GM21825 (cell line): Measurements from ENCODE around the gene CACNA1F.
"Not testable (repeated sequence)": the region's sequence is repeated elsewhere in the genome, so short reads cannot be mapped to it uniquely, and the experiment has no call there.

Source experiments
- ATAC-seq: cut with Tn5 transposase; IDR thresholded peaks from one replicate; pipeline ENCODE4 v1.9.1; 2021; ENCODE audit warnings: mild to moderate bottlenecking, moderate library complexity; ENCODE audit not compliant: unreplicated experiment

The CACNA1F gene

DNA sequence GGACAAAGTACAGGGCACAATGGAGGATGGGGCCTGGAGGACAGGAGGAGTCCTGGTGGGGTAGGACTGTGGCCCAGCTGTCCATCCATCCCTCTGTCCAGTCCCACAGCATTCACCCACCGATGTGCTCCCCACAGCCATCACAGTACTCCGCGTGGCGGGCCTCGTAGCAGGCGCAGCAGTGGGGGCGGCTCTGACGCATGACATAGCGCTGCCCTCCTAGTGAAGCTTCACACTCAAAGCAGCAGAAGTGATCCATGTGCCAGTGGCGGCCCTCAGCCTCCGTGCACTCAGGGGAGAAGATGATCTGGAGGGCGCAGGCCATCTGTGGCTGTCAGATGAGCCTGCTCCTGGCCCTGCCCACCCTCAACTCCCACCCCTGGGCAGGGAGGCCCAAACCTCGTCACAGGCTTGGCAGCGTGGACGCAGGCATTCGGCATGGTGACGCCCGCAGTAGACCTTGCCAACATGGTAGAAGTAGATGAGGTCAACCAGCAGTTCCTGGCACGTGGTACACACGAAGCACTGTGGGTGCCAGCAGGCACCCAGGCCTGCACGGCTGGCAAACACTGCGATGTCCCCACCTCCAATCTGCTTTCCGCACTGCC is 55.2 kb downstream of the CACNA1F start:
- no peak for ATAC-seq

DNA sequence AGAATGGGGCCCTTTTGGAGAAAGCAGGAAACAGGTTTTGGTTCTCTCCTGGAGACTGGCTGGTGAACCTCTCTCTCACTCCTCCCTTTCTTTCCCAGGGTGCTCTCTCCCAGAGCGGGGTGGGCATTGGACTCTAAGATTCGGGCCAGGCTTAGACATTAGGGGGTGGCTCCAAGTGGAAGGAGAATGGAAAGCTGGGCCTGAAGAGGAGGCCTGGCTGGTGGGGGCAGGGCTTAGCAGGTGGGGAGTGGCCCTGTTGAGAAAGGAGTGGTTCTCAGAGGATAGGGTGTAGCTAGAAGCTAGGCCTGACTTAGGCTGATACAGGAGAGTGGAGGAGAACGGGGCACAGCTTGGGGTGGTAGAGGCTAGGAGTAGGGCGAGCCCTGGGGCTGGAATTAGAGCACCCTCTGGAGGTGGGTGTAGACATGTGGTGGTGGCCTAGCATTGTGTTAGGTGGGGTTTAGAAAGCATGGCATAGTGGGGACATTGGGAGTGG is 55.8 kb downstream of the CACNA1F start:
- ATAC-seq = no peak

DNA sequence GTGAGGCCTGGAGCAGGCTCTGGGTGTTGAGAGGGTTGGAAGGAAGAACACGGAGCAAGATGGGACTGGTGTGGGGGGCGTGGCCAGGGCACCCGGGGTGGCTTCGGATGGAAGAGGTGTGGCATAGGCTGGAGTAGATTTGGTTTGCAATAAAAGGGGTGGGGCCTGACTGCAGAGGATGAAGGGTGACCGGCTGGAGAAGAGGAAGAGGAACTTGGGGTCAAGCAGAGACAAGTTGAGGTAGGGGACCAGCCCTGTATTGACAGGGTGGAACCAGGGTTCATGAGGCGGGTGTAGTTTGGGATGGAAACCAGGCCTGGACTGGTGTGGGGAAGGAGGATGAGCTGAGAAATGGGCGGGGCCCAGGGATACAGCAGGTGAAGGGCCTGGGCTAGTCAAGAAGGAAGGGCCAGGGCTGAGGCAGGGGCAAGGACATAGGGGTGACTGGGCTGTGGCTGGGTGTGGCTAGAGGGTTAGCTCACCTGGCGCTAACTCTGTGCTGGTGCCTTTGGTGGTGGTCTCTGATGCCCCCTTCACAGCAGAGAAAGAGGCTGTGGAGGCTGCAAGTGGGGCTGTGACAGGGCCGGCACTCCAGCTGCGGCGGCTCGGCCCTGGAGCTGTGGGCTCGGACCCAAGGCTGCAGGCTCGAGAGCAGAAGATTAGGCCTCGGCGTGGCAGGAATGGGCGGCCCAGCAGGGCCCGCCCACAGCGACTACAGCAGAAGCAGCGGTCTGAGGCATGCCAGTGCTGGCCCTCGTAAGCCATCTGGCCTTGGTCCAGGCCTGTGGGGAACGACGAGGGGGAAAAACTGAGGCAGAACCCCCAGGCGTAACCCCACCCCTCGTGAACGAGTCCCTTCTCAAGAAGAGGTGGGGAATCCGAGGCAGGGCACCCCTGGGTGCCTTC is 56.5 kb downstream of the CACNA1F start:
- ATAC-seq = no peak

DNA sequence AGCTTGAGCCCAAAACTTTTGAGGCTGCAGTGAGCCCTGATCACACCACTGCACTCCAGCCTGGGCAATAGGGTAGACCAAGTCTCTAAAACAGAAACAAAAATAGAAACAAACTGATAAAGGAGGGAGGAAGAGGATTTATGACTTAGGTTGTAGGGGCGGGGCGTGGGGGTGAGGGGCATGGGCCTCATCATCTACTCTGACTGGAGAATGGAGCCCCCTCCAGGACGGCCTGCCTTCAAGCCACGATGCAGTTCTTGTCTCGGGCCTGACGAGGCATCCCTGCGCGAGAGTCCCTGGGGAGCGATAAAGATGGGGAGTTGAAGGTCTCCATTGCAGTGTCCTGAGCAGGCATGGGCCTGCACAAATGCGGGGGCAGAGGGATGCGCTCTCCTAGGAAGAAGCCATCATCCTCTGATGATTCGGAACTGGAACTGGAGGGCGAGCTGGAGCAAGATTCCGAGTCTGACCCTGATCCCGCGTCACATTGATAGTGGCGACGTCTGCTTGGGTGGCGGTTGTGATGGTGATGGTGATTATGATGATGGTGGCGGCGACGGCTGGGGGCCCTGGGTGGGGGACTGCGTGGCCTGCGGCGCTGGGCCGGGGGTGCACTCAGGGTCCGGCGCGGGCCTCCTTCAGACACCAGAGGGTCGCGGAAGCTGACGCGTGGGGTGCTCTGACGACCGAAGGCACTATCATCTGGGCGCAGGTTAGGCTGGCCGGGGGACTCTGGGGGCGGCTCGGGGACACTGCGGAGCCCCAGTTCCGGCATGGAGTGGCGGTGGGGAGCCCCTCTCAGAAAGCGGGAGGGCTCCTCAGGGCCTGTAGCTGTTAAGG is 57.5 kb downstream of the CACNA1F start:
- no peak for ATAC-seq

DNA sequence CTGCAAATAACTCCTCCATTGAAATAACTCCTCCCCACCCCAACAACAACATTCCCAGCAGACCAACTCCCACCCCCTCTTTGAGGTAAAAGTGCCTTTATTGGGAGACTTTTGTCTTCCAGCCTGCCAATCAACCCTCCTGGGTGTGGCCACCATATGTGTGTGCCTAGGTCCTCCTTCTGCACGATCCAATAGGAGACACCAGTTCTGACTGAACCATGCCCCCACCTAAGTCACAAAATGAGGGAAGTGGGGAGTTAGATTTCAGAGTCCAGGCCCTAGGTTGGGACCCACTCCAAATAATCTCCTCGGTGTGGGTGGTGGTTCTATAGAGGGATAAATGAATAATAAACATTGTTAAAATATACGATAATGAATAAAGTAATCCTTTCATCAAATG is 58.4 kb downstream of the CACNA1F start:
- no peak for ATAC-seq

DNA sequence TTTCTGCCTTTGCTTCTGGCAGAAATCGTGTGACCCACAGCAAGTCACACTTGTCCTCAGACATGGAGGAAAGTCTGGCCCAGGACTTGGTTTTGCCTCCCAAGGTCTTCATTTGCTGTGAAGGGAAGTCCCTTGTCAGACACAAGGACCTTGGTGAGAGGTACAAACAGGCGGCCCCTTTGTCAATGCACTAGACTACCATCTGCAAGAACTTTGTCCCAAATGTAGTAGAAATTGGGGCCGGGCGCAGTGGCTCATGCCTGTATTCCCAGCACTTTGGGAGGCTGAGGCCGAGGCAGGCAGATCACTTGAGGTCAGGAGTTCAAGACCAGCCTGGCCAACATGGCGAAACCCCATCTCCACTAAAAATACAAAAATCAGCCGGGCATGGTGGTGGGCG is 59.6 kb downstream of the CACNA1F start:
- not testable (repeated sequence) for ATAC-seq

DNA sequence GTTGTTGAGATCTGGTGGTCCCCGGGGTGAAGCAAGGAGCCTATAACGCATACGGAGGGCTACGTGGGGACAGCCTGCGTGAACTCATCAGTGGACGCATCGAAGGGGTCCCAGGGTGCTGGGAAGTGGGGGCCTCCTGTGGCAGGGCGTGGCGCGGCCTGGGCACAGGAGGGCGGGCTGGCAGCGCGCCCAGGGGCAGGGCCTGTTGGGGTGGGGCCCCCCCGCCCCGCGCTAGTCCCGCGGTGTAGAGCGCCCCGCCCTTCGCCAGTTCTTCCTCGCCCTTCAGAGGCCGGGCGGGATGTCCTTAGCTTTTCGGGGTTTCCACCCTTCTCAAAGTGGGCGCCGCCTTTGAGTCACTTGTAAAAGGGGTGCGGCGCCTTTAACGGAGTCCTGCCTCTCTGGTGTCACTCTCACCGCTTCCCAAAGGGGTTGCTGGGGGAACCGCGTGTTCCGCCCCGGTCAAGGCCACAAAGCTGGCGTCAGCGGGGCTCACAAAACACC is 60.8 kb downstream of the CACNA1F start:
- ATAC-seq = peak; percentile 57

DNA sequence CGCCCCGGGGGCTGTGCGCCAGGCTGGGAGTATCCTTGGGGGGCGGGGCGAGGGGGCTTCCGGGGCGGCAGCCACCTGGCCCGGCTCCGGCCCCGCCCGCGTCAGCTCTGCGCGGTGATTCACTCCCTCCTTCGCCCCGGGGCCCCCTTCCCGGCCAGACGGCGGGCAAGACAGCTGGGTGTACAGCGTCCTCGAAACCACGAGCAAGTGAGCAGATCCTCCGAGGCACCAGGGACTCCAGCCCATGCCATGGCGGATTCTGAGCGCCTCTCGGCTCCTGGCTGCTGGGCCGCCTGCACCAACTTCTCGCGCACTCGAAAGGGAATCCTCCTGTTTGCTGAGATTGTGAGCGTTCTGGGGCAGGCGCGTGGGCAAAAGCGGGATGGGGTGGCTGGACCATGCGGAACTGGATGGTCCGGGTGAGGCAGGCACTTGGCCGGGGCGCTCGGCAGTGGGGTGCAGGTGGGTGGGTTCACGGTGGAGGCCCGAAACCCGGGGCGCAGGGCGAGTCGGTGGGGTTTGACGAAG is 61.3 kb downstream of the CACNA1F start, which contains the start of gene PLP2:
TSS of gene PLP2 (plus strand) at position 147 of the 528 bp plus-strand sequence. CDS start at position 250, 103 bp downstream.
- ATAC-seq = peak; percentile 42

DNA sequence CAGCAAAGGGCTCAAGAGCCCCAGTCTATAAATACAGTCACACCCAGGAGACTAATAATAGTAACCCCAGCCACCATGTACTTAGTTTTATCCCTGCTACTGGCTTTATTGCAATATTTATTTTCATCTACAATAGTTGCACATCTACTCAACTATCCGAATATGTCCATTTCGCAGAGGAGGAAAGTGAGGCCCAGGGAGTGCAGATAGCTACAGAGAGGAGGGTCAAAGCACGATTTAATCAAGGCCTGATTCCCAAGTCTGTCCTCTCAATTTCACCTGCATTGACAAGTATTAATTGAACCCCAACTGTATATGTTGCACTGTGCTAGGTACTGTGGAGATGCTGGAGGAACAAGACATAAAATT is 65.4 kb downstream of the CACNA1F start:
- no peak for ATAC-seq

DNA sequence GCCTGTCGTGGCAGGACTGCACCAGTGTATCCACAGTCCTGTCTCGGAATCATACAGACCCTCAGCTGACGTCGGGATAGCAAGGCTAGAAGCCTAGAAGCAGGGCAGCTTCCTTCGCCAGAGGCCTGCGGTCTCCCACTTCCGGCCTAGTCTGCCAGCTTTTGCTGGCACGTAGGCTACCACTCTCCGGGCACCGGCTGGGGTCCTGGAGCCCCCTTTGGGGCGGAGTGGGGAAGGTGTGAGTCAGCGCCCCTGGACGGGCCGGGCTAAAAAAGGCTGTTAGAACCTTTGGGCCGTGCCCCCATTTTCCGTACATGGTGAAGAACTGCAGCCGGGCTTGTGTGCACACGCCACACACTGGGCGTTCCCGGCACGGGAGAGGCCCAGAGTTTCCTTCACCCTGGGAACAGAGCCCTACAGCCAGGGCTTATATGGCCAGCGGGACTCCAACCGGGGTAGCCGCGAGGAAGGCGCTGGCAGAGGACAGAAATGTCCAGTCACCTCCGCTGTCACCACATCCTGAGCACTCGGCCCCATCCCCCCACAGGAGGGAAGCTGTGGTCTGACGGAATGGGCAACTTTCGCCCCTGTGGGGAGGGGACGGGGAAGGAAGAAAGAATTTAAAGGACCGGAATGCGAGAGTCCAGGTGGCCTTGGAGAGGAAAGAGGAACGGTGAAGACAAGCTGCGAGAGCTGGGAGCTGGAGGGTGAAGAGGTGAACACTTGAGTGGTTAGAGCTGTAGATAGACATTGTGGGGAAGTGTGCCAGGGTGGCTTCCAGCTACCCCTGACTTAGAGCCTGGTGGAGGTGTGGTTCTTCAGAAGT is 66.0 kb downstream of the CACNA1F start:
- ATAC-seq = peak; percentile 14

DNA sequence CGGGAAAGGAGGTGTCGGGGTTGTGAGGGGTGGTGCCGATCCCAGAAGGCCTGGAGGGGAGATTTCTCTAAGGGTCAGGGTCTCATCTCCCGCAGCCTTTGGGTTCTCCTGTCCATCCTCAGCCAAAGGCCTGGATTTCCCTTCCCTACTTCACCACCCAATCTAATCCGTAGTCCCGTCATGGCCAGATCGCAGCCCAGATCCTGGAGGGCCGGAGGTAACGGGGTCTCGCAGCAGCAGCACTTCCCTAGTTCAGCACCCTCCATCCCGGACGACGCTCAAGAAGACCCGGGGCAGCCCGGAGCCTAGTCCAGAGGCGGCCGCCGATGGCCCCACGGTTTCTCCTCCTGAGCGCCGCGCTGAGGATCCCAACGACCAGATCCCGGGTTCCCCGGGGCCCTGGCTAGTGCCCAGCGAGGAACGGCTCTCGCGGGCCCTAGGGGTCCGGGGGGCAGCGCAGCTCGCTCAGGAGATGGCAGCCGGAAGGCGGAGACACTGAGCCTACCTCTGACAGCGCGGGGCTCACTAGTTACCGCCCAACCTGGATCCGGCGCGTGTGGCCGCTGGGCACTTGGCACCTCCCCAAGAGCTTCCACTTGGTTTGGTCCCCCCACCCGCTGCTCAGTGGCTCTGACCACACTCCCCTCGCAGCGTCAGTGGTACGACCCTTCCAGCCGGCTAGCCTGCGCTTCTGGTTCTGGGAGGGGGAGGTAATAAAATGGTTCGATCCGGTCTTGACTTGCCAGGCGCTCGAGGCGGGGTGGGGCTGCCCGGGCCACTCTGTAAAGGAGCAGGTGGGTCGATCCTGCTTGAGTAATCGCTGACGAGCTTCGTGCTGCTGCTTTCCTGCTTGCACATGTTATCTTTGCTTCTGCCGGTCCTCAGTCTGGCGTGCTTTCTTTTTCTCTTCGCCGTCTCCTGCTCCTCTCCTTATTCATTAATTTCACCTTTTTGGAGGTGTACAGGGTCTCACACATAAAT is 66.9 kb downstream of the CACNA1F start:
- ATAC-seq = peak; percentile 32

DNA sequence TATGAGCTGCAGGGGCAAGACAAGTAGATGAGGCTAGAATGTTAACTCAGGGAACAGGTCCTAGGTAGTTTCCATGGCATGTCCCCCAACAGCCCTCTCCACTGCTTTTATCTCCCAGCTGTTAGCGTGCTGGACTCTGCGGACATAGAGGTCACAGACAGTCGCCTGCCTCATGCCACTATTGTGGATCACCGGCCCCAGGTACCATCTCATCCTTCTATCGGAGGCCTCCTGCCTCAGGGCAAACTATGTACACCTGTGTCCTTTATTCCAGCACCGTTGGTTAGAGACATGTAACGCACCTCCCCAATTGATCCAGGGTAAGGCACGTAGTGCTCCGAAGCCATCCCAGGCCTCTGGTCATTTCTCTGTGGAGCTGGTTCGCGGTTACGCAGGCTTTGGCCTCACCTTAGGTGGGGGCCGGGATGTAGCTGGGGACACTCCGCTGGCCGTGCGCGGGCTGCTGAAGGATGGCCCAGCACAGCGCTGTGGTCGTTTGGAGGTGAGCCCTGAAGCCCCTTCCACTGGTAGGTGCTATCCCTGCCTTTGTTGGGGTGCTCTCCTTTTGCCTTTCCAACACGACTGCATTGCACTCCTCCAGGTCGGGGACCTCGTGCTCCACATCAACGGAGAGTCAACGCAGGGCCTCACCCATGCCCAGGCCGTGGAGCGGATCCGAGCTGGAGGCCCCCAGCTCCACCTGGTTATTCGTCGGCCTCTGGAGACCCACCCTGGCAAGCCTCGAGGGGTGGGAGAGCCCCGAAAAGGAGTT is 68.4 kb downstream of the CACNA1F start:
- no peak for ATAC-seq

DNA sequence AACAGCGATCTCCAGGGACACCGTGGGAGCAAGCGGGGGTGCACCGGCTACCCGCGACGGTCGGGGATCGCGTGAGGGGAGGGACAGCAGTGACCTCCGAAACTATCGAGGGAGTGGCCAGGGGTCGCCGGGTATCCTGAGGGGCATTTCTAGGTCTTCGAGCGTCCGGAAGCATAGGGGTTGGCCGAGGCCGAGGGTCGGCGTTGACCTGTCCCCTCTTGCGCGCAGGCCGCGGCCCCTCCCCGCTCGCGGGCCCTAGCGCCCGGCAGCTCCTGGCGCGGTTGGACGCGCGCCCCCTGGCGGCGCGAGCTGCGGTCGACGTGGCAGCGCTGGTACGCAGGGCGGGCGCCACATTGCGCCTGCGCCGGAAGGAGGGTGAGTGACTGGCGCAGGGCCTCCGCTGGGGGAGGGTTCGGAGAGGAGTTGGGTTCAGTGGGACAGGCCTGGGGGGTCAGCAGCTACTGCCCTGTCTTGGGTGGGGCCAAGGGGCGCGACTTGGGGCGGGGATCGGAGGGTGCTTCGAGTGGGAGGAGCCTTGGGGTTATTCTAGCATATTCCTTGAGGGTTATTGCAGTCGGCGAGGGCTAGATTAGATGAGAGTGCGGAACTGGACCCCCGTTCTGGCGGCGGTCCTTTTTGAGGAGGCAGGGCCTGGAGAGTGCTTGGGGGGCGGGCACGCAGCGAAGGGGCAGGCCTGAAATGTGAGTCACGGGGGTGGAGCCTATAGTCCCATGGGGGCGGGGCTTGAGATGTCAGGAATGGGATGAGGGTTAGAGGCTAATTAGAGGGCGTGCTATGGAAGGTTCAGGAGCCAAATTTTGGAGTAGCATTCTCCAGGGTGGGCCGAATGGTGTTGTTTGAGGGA is 69.4 kb downstream of the CACNA1F start:
- peak; percentile 39 for ATAC-seq

DNA sequence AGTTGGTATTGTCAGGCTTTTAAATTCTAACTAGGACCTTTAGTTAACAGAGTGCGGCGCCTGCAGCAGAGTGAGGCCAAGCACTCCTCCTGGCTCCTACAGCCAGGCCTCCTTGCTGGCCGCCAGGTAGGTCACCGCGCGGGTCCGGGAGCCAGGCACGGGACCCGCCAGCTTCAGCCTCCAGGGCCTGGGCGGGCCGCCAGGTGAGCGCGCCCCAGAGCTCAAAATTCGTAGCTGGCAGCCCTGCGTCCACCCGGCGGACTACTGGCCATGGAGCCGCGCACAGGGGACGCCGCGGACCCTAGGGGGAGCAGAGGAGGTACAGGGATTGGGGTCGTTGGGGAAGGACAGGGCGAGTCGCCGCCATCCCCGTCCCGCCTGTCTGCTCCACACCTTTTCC is 70.5 kb downstream of the CACNA1F start, which contains the start of gene MAGIX:
TSS of gene MAGIX (plus strand) at position 139 of the 400 bp plus-strand sequence. CDS start at position 271, 132 bp downstream.
- no peak for ATAC-seq

DNA sequence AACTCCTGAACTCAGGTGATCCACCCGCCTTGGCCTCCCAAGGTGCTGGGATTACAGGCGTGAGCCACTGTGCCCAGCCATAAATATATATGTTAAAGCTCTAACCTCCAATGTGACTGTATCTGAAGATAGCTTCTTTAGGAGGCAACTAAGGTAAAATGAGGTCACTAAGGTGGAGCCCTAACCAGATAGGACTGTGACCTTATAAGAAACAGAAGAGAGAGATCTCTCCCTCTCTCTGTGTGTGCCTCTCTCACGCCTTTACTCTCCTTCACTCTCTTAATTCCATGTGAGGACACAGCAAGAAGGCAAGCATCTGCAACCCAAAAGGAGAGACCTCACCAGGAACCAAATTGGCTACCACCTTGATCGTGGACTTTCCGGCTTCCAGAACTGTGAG is 71.5 kb downstream of the CACNA1F start:
- no peak for ATAC-seq

DNA sequence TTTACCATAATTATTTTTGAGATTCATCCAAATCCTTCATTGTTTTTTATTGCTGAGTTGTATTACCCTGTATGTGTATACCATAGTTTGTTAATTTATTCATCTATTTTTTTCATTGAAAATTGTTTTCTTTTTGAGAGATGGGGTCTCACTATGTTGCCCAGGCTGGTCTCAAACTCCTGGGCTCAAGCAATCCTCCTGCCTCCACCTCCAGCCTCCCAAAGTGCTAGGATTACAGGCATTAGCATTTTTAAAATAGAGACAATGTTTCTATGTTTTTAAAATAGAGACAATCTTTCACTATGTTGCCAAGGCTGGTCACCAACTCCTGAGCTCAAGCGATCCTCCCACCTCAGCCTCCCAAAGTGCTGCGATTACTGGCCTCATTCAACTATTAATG is 72.2 kb downstream of the CACNA1F start:
- no peak for ATAC-seq

DNA sequence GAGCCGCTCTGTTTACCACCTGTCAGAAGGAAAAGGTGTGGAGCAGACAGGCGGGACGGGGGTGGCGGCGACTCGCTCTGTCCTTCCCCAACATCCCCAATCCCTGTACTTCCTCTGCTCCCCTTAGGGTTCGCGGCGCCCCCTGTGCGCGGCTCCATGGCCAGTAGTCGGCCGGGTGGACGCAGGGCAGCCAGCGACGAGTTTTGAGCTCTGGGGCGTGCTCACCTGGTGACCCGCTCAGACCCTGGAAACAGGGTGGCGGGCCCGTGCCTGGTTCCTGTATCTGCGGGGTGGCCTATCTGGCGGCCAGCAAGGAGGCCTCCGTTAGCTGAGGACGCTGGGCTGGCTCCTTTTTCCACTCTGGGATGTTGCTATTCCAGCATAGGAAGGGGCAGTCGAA is 75.9 kb downstream of the CACNA1F start:
- no peak for ATAC-seq
